GM12865 (cell line): ENCODE data around the gene MYO1D.

Experiments used
- DNase-seq: peaks from one replicate; pipeline ENCODE4 v3.0.0; 2010; ENCODE audit warnings: low read depth
- H3K4me3 ChIP-seq: 2 replicates; pipeline ENCODE4 v1.5.1; 2011; ENCODE audit warnings: mild to moderate bottlenecking, low read depth, low read length, control low read depth
- CTCF ChIP-seq: IDR thresholded peaks from 2 replicates; pipeline ENCODE4 v1.5.1; 2011; ENCODE audit warnings: low read length, control low read depth, low read depth, inconsistent platforms; ENCODE audit not compliant: insufficient read depth; ENCODE audit errors: missing control alignments

MYO1D gene

DNA sequence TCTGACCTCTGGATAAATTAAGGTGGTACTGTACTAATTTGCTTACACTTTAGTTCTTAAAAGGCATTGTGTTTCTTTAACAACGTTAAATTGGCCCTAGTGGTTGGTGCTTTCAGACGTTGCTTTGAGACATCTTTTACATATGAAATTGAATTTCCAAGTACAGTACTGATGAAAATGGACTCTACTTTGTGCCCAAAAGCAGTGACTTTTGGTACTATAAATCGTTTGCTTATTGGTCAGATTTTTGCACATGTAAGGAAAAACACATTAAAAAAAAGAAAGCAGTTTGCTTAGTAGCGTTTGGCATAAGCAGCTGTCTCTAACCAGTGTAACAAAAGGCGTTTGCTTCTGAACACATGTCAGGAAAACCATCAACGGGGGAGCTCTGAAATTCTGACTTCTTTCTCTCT, 250.5 kb downstream of the MYO1D start:
- no peak for TF ChIP-seq CTCF
- no peak for DNase-seq
- H3K4me3 ChIP-seq = no peak overlapping the region

DNA sequence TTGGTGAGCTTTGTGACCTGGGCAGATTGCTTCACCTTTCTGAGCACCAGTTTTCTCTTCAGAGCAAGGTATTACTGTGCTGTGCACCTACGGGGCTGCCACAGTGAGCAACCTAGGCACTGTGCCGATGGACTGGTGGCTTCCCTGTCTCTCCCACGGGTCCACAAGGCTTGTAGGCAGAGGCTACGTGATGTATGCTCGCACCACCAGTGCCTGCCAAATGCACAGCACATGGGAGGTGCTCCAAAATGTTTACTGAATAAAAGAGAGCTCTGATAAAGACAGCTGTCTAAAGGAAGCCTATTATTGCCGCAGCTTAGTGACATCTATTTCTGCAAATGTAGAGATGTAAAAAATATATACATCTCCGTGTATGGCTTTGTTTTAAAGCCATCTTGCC, 251.0 kb downstream of the MYO1D start:
- no peak for TF ChIP-seq CTCF
- no peak for DNase-seq
- no peak overlapping the region for H3K4me3 ChIP-seq

DNA sequence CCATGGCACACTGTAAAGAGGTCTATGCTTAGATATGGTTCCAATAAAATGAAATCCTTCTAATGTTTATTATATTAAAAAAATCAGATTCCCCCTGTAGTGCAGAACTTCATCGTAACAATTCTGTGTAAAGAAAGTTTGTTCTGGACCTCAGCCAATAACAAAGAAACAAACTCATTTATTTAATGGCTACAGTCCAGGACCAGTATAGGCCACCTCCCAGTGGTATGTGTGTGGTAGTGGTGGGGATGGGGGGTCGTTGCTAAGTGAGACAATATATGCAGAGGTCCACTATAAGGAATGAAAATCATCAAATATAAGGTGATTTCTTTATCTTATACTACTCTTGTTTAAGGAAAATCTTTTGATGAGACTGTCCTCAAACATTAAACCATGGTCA, 253.7 kb downstream of the MYO1D start:
- no peak for TF ChIP-seq CTCF
- no peak for DNase-seq
- no peak overlapping the region for H3K4me3 ChIP-seq

GRCh38 chr17:32622540-32622939, 254.4 kb downstream of the MYO1D start:
- H3K4me3 ChIP-seq = no peak overlapping the region
- no peak for DNase-seq
- TF ChIP-seq CTCF = no peak

DNA sequence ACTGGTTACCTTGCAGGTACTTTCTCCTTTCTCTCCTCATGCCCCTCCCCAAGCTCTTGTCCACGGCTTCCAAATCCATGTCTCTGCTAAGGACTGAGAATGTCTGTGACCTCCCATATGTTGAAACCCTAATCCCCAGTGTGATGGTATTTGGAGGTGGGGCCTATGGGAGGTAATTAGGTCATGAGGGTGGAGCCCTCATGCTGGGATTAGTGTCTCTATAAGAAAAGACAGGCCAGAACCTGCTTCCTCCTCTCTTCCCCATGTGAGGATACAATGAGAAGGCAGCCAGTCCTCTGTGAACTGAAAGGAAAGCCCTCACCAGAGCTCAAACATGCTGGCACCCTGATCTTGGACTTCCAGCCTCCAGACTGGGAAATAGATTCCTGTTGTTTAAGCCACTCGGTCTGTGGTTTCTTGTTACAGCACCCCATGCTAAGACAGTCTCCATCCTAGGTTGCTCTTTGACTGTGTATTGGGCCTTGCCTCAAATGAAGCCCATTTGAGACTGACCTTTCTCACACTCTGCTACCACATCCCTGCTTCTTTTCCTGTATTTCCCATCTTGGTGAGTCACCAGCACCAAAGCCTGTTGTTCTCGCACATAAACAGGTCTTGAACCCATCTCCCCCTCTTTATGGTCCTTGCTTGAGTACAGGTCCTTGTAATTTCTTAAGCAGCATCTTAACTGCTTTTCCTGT, 255.2 kb downstream of the MYO1D start:
- no peak for TF ChIP-seq CTCF
- H3K4me3 ChIP-seq = no peak overlapping the region
- no peak for DNase-seq

- TF ChIP-seq CTCF = no peak
- H3K4me3 ChIP-seq = no peak overlapping the region
- DNase-seq = no peak
Observed at GRCh38 chr17:32615326-32615725, 261.6 kb downstream of the MYO1D start.

DNA sequence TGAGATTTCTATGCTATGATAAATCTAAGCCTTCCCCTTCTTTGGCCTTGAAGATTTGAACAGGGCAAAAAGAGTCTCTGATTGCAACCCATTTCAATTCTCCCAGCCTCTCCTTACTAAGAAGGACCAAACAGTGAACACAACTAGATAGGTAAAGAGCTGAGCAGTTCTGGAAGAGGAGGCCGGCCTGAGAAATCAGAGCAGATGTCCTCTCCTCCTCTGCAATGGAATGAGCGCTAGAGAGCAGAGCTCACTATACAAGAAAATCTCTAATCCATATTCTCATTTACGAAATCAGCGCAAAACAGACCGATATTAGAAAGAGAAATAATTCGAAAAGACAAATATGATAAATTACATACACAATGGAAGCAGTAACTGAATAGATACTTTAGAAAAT, 266.0 kb downstream of the MYO1D start:
- no peak for DNase-seq
- no peak overlapping the region for H3K4me3 ChIP-seq
- no peak for TF ChIP-seq CTCF
